GM21528 (cell line): ENCODE measurements around the gene SPDYE6.
"Not testable (repeated sequence)": the region's sequence is repeated elsewhere in the genome, so short reads cannot be mapped to it uniquely, and the experiment has no call there.

Experiments
- ATAC-seq: cut with Tn5 transposase; IDR thresholded peaks from one replicate; pipeline ENCODE4 v1.9.1; 2021; ENCODE audit warnings: mild to moderate bottlenecking, moderate library complexity; ENCODE audit not compliant: unreplicated experiment, low FRiP score

SPDYE6 gene, protein sequence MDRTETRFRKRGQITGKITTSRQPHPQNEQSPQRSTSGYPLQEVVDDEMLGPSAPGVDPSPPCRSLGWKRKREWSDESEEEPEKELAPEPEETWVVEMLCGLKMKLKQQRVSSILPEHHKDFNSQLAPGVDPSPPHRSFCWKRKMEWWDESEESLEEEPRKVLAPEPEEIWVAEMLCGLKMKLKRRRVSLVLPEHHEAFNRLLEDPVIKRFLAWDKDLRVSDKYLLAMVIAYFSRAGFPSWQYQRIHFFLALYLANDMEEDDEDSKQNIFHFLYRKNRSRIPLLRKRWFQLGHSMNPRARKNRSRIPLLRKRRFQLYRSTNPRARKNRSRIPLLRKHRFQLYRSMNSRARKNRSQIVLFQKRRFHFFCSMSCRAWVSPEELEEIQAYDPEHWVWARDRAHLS

GRCh38 chr7:102356344-102356743 lies at the start of gene SPDYE6:
TSS of gene SPDYE6 (minus strand) at chr7:102356444. CDS start at chr7:102356023, 421 bp downstream.
- ATAC-seq: not testable (repeated sequence)

GRCh38 chr7:102404862-102405188 lies 48.6 kb upstream of the SPDYE6 start:
- not testable (repeated sequence) for ATAC-seq

DNA sequence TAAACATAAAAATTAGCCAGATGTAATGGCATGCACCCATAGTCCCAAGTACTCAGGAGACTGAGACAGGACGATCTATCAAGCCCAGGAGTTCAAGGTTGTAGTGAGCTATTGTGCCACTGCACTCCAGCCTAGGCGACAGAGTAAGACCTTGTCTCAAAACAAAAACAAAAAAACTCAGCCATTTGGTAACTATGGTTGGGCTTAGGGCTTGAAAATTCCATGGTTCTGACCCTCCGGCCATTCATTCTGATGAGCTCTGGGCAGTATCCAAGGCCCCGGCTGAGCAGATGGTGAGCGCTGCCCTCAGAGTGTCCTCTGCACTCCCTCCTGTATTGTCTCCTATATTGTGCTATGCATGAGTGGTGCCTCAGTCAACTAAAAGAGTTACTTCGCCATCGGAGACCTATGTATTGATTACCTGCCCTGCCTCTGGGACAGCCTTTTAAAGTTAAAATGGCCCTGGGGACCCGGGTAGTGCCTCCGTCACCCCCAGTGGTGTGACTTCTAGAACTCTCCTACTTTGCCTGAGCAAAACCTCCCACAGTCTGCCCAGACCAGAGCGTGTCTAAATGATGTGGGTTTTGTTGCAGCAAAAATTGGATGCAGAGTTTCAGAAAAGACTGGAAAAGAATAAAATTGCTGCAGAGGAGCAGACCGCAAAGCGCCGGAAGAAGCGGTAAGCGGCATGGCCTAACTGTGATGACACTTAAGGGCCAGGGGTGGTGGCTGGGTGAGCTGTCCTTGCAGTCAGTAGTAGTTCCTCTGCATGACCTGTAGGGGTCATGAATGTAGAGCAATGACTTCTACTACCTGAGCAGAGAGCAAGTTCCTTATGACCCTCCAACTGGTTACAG lies 48.0 kb upstream of the SPDYE6 start:
- peak; percentile 70 for ATAC-seq

- ATAC-seq: no peak
These were observed 47.3 kb upstream of the SPDYE6 start for GRCh38 chr7:102403563-102403962.

GRCh38 chr7:102400360-102400759 lies 44.1 kb upstream of the SPDYE6 start:
- no peak for ATAC-seq

DNA sequence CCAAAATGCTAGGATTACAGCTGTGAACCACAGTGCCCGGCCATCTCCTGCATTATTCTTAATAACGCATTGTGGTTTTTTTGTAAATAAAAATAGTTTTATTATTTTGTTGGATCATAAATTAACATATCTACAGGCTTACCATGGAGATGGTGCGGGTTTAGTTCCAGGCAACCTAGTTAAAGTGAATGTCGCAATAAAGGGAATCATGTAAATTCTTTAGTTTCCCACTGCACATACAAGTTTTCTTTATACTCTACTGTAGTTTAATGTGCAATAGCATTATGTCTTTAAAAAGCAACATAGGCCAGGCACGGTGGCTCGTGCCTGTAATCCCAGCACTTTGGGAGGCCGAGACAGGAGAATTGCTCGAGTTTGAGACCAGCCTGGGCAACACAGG lies 42.3 kb upstream of the SPDYE6 start:
- ATAC-seq: no peak

DNA sequence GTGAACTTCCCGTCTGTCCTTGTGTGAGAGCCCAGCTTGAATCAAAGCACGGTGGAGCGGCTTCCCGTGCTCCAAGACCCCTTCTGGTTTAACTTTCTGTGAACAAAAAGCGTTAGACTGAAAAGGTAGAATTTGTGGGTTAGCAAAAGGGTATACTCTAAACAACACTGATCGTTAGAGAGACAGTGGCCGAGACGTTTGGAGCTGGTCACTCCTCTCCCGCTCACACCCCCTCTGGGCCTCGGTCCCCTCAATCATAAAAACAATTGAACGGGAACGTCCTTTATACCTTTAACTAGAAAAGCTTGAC lies 40.4 kb upstream of the SPDYE6 start:
- peak; percentile 2 for ATAC-seq

GRCh38 chr7:102395873-102396709 lies 39.8 kb upstream of the SPDYE6 start, which contains the start of gene PRKRIP1:
TSS of gene PRKRIP1 (plus strand) at chr7:102396363. CDS start at chr7:102396412, 49 bp downstream.
- ATAC-seq: peak; percentile 96

DNA sequence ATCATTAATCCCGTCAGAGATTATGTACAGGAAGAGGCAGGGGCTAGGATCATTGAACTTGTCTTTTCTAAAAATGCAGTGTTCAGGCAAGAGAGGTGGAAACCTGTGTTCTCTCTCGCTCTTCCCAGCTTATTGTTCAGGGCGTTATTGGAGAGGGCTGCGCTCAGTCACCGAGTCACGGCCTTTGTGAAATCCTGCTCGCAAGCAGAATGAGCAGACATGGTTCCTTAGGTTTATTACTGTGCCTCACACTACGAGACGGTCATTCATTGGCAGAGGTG lies 39.3 kb upstream of the SPDYE6 start:
- peak; percentile 1 for ATAC-seq

DNA sequence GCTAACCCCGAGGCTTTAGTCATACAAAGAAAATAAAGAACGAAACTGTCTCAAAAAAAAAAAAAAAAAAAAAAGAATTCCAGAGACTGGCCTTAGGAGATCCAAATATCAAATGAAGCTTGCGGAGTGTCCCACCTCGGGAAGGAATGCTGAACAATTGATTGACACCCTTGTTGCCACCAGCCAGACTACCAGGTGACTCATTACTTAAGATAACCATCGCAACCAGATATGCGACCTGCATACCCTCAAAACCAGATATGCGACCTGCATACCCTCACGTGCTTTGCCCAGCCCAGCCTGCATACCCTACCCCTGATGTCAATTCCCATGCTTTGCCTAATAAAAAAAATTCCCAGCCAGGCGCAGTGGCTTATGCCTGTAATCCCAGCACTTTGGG lies 37.2 kb upstream of the SPDYE6 start:
- no peak for ATAC-seq

- no peak for ATAC-seq
These were observed 36.1 kb upstream of the SPDYE6 start for GRCh38 chr7:102392330-102392729.

GRCh38 chr7:102390697-102391484 lies 34.6 kb upstream of the SPDYE6 start:
- no peak for ATAC-seq

DNA sequence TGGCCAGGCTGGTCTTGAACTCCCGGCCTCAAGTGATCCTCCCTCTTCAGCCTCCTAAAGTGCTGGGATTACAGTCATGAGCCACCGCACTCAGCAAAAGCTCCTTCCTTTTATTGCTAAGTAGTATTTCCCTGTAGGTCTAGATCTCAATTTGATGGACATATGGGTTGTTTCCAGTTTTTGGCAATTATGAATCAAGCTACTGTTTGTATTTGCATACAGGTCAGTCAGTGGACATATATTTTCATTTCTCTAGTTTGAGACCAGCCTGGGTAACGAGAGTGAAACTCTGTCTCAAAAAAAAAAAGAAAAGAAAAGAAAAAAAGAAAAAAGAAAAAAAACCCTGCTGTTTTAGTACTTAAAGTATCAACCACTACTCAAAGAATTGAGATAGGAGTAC lies 33.6 kb upstream of the SPDYE6 start:
- no peak for ATAC-seq

- no peak for ATAC-seq
These were observed 30.8 kb upstream of the SPDYE6 start for GRCh38 chr7:102387064-102387463.

- ATAC-seq: not testable (repeated sequence)
These were observed 25.6 kb upstream of the SPDYE6 start for GRCh38 chr7:102381696-102382425.

DNA sequence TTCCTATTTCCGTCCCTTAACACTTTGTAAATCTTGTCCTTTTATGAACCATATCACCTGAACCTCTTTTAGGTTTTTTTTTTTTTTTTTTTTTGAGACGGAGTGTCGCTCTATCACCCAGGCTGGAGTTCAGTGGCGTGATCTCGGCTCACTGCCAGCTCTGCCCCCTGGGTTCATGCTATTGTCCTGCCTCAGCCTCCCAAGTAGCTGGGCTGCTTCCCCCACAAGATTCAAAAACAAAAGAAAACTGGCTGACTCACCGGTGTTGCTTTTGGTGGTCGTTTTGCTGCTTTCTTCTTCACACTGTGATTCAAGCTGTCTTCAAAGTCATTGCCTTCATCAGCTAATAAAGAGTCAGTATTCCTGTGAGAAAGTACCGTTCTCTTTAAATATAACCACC lies 24.6 kb upstream of the SPDYE6 start:
- ATAC-seq: not testable (repeated sequence)

GRCh38 chr7:102376964-102377466 lies 20.8 kb upstream of the SPDYE6 start:
- no peak for ATAC-seq

- ATAC-seq: not testable (repeated sequence)
These were observed 16.6 kb upstream of the SPDYE6 start for GRCh38 chr7:102372796-102373195.

DNA sequence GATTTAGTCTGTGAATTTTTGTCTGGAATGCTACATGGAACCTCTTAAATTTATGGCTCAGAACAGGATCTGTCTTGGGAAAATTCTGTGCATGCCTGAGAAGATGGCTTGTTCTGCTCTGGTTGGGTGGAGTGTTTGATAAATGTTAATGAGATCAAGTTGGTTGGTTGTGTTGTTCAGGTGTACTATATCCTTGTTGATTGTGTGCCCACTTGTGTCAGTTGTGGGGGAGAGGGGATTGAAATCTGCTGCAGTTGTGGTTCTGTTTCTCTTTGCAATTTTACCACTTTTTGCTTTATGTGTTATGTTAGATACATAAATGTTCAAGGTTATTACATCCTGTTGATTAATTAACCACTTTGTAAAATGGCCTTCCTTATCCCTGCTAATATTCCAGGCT lies 13.8 kb upstream of the SPDYE6 start:
- ATAC-seq: not testable (repeated sequence)
